Measurements from ENCODE around the gene UBTD2.

DNA sequence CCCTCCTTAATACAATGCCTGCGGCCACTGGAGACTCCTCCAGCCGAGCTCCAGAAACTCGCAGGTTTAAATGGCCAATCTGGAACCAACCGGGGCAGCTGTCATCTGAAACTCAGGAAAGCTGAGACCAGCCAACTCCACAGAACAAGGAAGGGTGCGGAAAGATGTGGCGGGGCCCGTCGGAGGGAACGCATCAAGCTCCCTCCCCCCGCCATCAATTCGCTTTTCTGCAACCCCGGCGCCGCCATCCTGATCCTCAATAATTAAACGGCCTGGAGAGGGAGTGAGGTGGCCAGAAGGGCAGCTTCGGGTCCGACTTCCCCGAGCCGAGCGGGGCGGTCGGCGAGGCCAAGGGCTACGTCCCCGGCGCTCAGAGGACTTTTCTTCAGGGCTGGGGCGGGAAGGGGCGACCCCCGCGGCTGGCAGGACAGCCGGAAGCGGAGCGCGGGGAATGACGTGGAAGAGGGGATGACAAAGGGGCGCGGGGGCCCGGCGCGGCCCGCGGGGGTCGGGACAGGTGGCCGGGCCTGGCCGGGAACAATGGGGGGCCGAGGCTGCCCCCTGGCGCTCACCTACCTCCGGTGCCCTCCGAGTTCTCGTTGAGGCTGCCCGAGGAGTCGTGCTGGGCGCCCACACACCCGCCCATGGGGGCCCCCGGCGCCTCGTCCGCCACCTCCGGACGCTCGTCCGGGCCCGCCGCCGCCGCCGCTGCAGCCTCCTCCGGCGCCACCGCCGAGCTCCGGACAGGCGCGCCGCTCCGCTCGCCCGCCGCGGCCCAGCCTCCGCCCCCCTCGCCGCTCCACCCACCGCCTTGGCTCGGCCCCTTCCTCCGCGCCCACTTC lies at the start of gene UBTD2:
- TF ChIP-seq, protein P1, sequence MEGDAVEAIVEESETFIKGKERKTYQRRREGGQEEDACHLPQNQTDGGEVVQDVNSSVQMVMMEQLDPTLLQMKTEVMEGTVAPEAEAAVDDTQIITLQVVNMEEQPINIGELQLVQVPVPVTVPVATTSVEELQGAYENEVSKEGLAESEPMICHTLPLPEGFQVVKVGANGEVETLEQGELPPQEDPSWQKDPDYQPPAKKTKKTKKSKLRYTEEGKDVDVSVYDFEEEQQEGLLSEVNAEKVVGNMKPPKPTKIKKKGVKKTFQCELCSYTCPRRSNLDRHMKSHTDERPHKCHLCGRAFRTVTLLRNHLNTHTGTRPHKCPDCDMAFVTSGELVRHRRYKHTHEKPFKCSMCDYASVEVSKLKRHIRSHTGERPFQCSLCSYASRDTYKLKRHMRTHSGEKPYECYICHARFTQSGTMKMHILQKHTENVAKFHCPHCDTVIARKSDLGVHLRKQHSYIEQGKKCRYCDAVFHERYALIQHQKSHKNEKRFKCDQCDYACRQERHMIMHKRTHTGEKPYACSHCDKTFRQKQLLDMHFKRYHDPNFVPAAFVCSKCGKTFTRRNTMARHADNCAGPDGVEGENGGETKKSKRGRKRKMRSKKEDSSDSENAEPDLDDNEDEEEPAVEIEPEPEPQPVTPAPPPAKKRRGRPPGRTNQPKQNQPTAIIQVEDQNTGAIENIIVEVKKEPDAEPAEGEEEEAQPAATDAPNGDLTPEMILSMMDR (IDR thresholded peaks at IDR 0.05; ENCODE audit: borderline replicate concordance, extremely low read depth, low read length, poor library complexity, severe bottlenecking): peak; percentile 58
- TF ChIP-seq EZH2 (IDR thresholded peaks at IDR 0.05; ENCODE audit: borderline replicate concordance, low read depth, low read length, severe bottlenecking): no peak
